Loucy (cell line): Measurements from ENCODE around the gene CDH4.

Source experiments
- H2AFZ ChIP-seq: fragments of 200-600 bp; sonication (generic); 2 replicates; pipeline ENCODE4 v1.6.0; 2016; ENCODE audit warnings: antibody characterized with exemption, mild to moderate bottlenecking, low read length, moderate library complexity
- H3F3A ChIP-seq: fragments of 200-600 bp; 2 replicates; pipeline ENCODE4 v1.6.0; 2016; ENCODE audit warnings: antibody characterized with exemption, low read depth, mild to moderate bottlenecking
- H3K27me3 ChIP-seq: fragments of 200-600 bp; sonication (generic); 2 replicates; pipeline ENCODE4 v1.6.1; 2014; ENCODE audit warnings: low read length, mild to moderate bottlenecking; ENCODE audit not compliant: insufficient read depth, poor library complexity, severe bottlenecking
- H3K36me3 ChIP-seq: fragments of 200-600 bp; sonication (generic); 2 replicates; pipeline ENCODE4 v1.6.1; 2016; ENCODE audit warnings: low read length; ENCODE audit not compliant: insufficient read depth
- H3K4me1 ChIP-seq: fragments of 200-600 bp; sonication (generic); 2 replicates; pipeline ENCODE4 v1.5.1; 2014; ENCODE audit warnings: low read length, mild to moderate bottlenecking; ENCODE audit not compliant: insufficient read depth, poor library complexity, severe bottlenecking
- H3K4me2 ChIP-seq: fragments of 200-600 bp; sonication (generic); 2 replicates; pipeline ENCODE4 v1.6.0; 2014; ENCODE audit warnings: antibody characterized with exemption, low read length, low read depth, mild to moderate bottlenecking; ENCODE audit not compliant: poor library complexity, severe bottlenecking
- H3K4me3 ChIP-seq: fragments of 200-600 bp; sonication (generic); 2 replicates; pipeline ENCODE4 v1.5.1; 2014; ENCODE audit warnings: low read length, mild to moderate bottlenecking, mixed read lengths; ENCODE audit not compliant: poor library complexity, severe bottlenecking
- H3K79me2 ChIP-seq: fragments of 200-600 bp; sonication (generic); 2 replicates; pipeline ENCODE4 v1.6.1; 2014; ENCODE audit warnings: low read length; ENCODE audit not compliant: insufficient read depth
- H3K9ac ChIP-seq: fragments of 200-600 bp; sonication (generic); 2 replicates; pipeline ENCODE4 v1.6.0; 2014; ENCODE audit warnings: mild to moderate bottlenecking, low read depth, low read length, moderate library complexity; ENCODE audit not compliant: poor library complexity, severe bottlenecking
- H3K9me2 ChIP-seq: fragments of 200-600 bp; sonication (generic); replicated peaks from 2 replicates; pipeline ENCODE4 v1.6.1; 2016; ENCODE audit warnings: low read depth, low read length, mixed read lengths
- H3K9me3 ChIP-seq: fragments of 200-600 bp; sonication (generic); 2 replicates; pipeline ENCODE4 v1.6.1; 2014; ENCODE audit warnings: mild to moderate bottlenecking, antibody characterized with exemption, low read length, low read depth; ENCODE audit not compliant: insufficient read depth
- H4K20me1 ChIP-seq: fragments of 200-600 bp; sonication (generic); 2 replicates; pipeline ENCODE4 v1.6.0; 2014; ENCODE audit warnings: antibody characterized with exemption, low read length, mild to moderate bottlenecking; ENCODE audit not compliant: insufficient read depth, poor library complexity, severe bottlenecking
- EZH2phosphoT487 ChIP-seq: fragments of 200-600 bp; IDR thresholded peaks from 2 replicates; pipeline ENCODE4 v1.6.1; 2018; ENCODE audit warnings: antibody characterized with exemption, mild to moderate bottlenecking, moderate library complexity, borderline replicate concordance
- TF ChIP-seq, protein P1 (sequence below): fragments of 200-600 bp; sonication (generic); conservative IDR thresholded peaks from 2 replicates; pipeline ENCODE4 v1.5.1; 2014; ENCODE audit warnings: mild to moderate bottlenecking, antibody characterized with exemption, low read length

Gene CDH4

GRCh38 chr20:61313396-61313795, 61.3 kb downstream of the CDH4 start:
- H3K4me1 ChIP-seq = no peaks in the 10 kb centered on the region
- no peaks in the 10 kb centered on the region for H3K79me2 ChIP-seq
- H3F3A ChIP-seq = no peaks in the 10 kb centered on the region
- no peaks in the 10 kb centered on the region for H3K9me3 ChIP-seq
- no peaks in the 10 kb centered on the region for H4K20me1 ChIP-seq
- H3K9me2 ChIP-seq = no peaks in the 10 kb centered on the region
- H3K9ac ChIP-seq = no peak overlapping the region
- H2AFZ ChIP-seq = no peak overlapping the region
- H3K36me3 ChIP-seq = no peaks in the 10 kb centered on the region
- no peak overlapping the region for H3K4me2 ChIP-seq
- no peak overlapping the region for H3K4me3 ChIP-seq
- TF ChIP-seq EZH2phosphoT487 = no peak
- TF ChIP-seq, protein P1, sequence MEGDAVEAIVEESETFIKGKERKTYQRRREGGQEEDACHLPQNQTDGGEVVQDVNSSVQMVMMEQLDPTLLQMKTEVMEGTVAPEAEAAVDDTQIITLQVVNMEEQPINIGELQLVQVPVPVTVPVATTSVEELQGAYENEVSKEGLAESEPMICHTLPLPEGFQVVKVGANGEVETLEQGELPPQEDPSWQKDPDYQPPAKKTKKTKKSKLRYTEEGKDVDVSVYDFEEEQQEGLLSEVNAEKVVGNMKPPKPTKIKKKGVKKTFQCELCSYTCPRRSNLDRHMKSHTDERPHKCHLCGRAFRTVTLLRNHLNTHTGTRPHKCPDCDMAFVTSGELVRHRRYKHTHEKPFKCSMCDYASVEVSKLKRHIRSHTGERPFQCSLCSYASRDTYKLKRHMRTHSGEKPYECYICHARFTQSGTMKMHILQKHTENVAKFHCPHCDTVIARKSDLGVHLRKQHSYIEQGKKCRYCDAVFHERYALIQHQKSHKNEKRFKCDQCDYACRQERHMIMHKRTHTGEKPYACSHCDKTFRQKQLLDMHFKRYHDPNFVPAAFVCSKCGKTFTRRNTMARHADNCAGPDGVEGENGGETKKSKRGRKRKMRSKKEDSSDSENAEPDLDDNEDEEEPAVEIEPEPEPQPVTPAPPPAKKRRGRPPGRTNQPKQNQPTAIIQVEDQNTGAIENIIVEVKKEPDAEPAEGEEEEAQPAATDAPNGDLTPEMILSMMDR = no peak
- H3K27me3 ChIP-seq = no peaks in the 10 kb centered on the region

DNA sequence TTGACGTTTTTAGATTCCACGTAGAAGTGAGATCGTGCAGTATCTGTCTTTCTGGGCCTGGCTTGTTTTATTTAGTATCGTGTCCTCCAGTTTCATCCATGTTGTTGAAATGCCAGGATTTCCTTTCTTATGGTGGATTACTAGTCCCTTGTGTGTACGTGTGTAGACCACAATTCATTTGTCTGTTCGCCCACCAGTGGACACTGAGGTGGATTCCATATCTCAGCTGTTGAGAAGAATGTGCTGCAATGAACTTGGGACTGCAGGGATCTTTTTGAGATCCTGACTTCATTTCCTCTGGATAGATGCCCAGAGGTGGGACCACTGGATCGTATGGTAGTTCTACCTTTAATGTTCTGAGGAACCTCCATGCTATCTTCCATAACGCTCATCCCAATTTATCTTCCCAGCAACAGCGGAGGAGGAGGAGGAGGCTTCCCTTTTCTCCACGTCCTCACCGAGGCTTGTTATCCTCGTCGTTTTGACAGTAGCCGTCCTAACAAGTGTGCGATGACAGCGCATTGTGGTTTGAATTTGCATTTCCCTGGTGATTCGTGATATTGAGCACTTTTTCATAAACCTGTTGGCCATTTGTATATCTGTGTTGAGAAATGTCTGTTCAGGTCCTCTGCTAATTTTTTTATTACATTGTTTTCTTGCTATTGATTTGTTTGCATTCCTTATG, 62.4 kb downstream of the CDH4 start:
- Histone ChIP-seq H3K27me3 (no peaks in the 10 kb centered on the region), H2AFZ (no peak overlapping the region), H3K4me2 (no peak overlapping the region), H3K9me3 (no peaks in the 10 kb centered on the region), H3K36me3 (no peaks in the 10 kb centered on the region), H3K4me1 (no peaks in the 10 kb centered on the region), H3K9me2 (no peaks in the 10 kb centered on the region), H3K79me2 (no peaks in the 10 kb centered on the region), H4K20me1 (no peaks in the 10 kb centered on the region), H3F3A (no peaks in the 10 kb centered on the region), H3K4me3 (no peak overlapping the region), H3K9ac (no peak overlapping the region)
- no peak for TF ChIP-seq EZH2phosphoT487
- TF ChIP-seq, protein P1 = no peak

DNA sequence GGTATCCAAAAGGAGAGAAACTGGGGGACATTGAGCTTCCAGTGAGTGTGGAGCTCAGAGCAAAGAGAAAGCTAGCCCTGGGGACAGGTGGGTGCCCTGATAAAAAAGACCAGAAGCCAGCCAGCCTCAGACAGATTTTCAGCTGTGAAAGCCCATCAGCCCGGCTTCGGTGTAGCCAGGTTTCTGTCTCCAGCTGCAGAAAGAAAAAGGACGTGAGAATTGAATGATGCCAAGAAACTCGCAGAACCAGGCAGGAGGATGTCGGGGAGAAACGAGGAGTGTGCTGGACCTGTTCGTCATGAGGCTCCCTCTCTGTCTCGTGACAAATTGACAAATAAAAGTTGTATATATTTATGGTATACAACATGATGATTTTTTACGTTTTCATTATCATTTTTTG, 63.3 kb downstream of the CDH4 start:
- H3K9me2 ChIP-seq = no peaks in the 10 kb centered on the region
- H2AFZ ChIP-seq = no peak overlapping the region
- H3K4me1 ChIP-seq = no peaks in the 10 kb centered on the region
- TF ChIP-seq, protein P1 = no peak
- no peak for TF ChIP-seq EZH2phosphoT487
- no peaks in the 10 kb centered on the region for H3K27me3 ChIP-seq
- H3K79me2 ChIP-seq = no peaks in the 10 kb centered on the region
- H4K20me1 ChIP-seq = no peaks in the 10 kb centered on the region
- H3K36me3 ChIP-seq = no peaks in the 10 kb centered on the region
- H3K4me3 ChIP-seq = no peak overlapping the region
- H3K9me3 ChIP-seq = no peaks in the 10 kb centered on the region
- H3K9ac ChIP-seq = no peak overlapping the region
- H3K4me2 ChIP-seq = no peak overlapping the region
- H3F3A ChIP-seq = no peaks in the 10 kb centered on the region
